Choroid plexus epithelial cell (primary cell): ENCODE data around the gene ASB13.
A peak's percentile ranks its signal among the peaks of the same experiment; 100 is the strongest.

Experiments
- DNase-seq: peaks from one replicate; pipeline ENCODE4 v3.0.0-alpha.2; 2010; ENCODE audit warnings: low read depth
- H3K4me3 ChIP-seq: 2 replicates; pipeline ENCODE4 v1.5.1; 2011; ENCODE audit warnings: low read depth, mild to moderate bottlenecking, control low read depth, low read length, moderate library complexity
- TF ChIP-seq, protein P1 (sequence below): conservative IDR thresholded peaks from 2 replicates; pipeline ENCODE4 v1.5.1; 2011; ENCODE audit warnings: low read depth, mild to moderate bottlenecking, control low read depth, inconsistent platforms, low read length, moderate library complexity

ASB13 gene

DNA sequence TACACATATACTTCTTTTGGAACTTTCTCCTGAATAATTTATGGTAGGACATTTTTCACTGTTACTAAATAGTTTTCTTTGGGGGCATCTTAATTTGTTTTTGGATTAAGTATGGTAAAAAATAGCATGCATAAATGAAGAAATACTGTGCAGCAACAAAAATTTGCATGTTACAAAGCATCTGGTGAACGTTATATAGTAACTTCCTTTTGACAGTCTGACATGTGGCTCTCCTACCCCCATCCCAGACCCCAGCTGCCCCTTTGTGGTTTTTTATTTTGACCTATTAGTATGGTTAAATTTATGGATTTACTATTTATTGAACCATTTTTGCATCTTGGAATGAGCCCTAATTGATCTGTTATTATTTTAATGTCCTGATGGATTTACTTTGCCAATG, 28.2 kb upstream of the ASB13 start:
- no peak for DNase-seq
- TF ChIP-seq, protein P1, sequence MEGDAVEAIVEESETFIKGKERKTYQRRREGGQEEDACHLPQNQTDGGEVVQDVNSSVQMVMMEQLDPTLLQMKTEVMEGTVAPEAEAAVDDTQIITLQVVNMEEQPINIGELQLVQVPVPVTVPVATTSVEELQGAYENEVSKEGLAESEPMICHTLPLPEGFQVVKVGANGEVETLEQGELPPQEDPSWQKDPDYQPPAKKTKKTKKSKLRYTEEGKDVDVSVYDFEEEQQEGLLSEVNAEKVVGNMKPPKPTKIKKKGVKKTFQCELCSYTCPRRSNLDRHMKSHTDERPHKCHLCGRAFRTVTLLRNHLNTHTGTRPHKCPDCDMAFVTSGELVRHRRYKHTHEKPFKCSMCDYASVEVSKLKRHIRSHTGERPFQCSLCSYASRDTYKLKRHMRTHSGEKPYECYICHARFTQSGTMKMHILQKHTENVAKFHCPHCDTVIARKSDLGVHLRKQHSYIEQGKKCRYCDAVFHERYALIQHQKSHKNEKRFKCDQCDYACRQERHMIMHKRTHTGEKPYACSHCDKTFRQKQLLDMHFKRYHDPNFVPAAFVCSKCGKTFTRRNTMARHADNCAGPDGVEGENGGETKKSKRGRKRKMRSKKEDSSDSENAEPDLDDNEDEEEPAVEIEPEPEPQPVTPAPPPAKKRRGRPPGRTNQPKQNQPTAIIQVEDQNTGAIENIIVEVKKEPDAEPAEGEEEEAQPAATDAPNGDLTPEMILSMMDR, result no peak

DNA sequence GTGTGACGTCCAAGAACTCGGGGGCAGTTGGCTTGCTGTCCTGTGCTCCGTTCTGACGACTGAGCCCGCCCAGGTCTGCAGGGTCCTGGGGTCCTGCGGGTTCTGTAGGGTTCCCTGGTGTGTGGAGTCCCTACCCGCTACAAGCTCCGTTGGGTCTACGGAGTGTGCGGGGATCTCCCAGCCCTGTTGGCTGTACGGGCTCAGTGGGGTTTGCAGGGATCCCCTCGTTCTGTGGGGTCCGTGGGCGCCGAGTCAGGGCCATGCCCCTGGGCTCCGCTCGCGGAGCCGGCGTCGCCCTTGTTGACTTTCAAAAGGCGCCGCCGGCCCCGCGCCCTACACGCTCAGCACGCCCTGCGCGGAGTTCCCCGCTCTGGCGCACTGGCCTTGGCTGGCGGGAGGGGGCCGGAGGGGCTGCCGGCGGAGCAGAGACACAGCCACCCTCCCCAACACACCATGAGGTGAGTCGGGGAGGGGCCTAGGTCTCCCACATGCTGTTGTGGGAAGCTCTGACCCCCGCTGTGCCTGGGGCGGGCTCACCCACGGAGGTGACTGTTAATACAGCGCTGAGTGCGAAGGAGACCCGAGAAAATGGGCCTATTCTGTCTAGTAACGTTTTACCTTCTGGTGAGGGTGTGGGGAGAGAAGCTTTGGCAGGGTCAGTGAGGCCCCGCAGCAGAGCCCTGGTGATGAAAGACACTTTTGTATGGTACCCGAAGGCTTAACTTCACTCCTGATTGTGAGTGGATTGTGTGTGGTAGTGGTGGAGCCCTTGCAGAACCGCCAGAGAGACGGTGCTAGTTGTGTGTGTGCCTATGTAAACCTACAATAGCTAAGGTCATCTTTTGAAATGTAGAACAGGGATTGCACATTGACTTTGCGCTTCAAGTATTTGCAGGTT, 26.3 kb upstream of the ASB13 start:
- TF ChIP-seq, protein P1, result no peak
- H3K4me3 ChIP-seq, result peak overlapping the region; percentile 73
- DNase-seq, result peak; percentile 74

More for the DNA sequence above, 28.2 kb upstream of the ASB13 start:
- no peak overlapping the region for H3K4me3 ChIP-seq

- TF ChIP-seq, protein P1, result no peak
- no peak overlapping the region for H3K4me3 ChIP-seq
- DNase-seq, result no peak
Observed at GRCh38 chr10:5691786-5692185, 25.4 kb upstream of the ASB13 start.

DNA sequence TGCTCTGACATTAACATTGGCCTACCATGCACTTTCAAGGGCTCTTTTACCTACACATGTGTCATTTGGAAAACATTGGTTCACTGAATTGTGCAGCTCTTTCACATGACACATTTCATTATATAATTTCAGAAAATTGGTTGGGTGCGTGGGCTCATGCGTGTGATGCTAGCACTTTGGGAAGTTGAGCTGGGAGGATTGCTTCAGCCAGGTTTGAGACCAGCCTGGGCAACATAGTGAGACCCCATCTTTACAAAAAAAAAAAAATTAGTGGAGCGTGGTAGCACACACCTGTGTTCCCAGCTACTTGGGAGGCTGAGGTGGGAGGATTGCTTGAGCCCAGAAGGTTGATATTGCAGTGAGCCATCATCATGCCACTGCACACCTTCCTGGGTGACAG, 22.2 kb upstream of the ASB13 start:
- no peak overlapping the region for H3K4me3 ChIP-seq
- TF ChIP-seq, protein P1, result no peak
- DNase-seq, result no peak

DNA sequence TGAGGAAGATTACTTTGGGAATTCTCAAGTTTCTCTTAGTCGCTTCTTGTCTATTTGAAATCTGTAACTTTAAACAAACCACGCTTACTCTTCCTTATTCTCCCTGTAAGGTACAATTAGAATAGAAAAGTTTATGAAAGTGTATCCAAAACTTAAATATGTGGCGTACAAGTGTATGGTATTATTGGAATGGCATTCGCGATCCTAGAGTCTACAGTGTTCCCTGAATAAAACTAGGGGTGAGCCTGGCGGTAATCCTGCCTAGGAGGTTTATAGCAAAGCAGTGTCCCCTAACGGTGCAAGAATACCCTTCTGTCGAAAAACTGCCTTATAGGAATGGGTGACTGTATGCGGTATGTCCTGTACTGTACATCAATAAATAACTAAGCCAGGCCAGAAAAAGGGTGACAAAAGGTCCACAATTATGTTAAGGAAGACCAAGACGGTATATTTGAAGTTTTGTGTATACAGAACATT, 19.4 kb upstream of the ASB13 start:
- TF ChIP-seq, protein P1, result no peak
- DNase-seq, result peak; percentile 31
- peak overlapping the region; percentile 68 for H3K4me3 ChIP-seq

DNA sequence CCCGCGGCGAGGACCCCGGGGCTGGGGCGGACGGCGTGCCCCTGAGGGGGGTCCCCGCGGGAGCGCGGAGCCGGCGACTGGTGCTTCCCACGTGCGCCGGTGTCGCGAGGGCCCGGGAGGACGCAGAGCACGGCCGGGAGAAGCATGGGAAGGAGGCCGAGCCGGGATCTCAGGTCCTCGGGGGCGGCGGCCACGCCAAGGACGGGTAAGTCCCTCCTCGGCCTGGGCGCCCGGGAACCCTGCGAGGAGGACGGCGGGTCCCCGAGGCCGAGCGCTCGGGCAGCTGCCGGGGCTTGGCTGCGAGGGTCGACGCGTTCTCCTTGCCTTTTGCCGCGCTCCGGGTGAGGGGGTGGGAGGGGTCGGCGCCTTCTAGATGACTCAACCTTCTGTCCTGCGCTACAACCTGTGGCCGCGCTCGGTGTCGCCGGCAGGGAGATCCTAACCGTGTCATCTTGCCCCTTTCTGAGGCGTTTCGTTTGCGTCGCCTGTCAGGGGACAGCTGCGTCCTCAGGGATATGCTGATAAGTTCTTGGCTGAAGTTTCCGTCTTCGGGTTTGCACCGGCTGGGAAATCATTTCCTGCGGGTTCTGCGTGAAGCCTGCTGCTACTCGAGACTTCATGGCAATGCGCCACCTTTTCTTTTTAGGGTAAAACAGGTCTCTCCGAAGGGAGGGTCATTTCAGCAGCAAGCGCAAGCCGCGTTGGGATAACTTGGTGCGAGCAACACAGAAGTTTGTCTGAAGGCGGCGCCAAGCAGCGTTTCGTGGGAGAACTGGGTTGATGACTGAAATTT, 18.8 kb upstream of the ASB13 start:
- peak; percentile 85 for DNase-seq
- peak overlapping the region; percentile 68 for H3K4me3 ChIP-seq
- TF ChIP-seq, protein P1, result peak; percentile 81
